NB4 (cell line): Measurements from ENCODE around the gene TAS2R7.

Experiments used
- MAX ChIP-seq: IDR thresholded peaks from 2 replicates; pipeline ENCODE4 v1.6.1; 2011; ENCODE audit warnings: low read depth, low read length
- POLR2A ChIP-seq: IDR thresholded peaks from 2 replicates; pipeline ENCODE4 v1.6.1; 2011; ENCODE audit warnings: mild to moderate bottlenecking; ENCODE audit not compliant: insufficient read length; ENCODE audit errors: extremely low read depth
- TF ChIP-seq, protein P1 (sequence below): IDR thresholded peaks from one replicate; pipeline ENCODE4 v1.5.1; 2012; ENCODE audit warnings: low read depth, low read length

DNA sequence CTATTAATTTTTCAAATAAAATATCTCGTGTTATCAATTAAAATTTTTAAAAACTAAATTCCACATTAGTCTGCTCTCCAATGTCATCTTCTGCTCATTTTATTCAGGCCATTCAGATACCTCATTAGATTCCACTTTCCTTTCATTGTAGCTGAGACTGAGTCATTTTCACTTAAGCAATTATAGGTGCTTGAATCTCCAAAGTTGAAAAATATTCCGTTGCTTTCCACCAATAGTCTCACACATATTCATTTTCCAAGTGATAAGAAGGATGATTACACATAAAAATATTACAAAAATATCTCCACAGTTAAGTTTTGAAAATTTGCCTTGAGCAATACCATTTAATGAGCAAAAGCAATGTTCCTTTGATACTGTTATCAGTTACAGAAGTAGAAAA is 42.8 kb downstream of the TAS2R7 start:
- TF ChIP-seq, protein P1, sequence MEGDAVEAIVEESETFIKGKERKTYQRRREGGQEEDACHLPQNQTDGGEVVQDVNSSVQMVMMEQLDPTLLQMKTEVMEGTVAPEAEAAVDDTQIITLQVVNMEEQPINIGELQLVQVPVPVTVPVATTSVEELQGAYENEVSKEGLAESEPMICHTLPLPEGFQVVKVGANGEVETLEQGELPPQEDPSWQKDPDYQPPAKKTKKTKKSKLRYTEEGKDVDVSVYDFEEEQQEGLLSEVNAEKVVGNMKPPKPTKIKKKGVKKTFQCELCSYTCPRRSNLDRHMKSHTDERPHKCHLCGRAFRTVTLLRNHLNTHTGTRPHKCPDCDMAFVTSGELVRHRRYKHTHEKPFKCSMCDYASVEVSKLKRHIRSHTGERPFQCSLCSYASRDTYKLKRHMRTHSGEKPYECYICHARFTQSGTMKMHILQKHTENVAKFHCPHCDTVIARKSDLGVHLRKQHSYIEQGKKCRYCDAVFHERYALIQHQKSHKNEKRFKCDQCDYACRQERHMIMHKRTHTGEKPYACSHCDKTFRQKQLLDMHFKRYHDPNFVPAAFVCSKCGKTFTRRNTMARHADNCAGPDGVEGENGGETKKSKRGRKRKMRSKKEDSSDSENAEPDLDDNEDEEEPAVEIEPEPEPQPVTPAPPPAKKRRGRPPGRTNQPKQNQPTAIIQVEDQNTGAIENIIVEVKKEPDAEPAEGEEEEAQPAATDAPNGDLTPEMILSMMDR: no peak
- TF ChIP-seq MAX (no peak), POLR2A (no peak)
